Neural cell (in vitro differentiated cells): ENCODE results near the gene ABHD17A.

ENCODE experiments used
- CTCF ChIP-seq: fragments of 450-650 bp; IDR thresholded peaks from 2 replicates; pipeline ENCODE4 v1.5.1; 2014; ENCODE audit warnings: antibody characterized with exemption, mild to moderate bottlenecking, moderate library complexity; ENCODE audit not compliant: poor library complexity, severe bottlenecking
- EP300 ChIP-seq: fragments of 450-650 bp; conservative IDR thresholded peaks from 2 replicates; pipeline ENCODE4 v1.6.1; 2014; ENCODE audit warnings: antibody characterized with exemption, mild to moderate bottlenecking, moderate library complexity; ENCODE audit not compliant: poor library complexity, severe bottlenecking
- EZH2 ChIP-seq: fragments of 200-600, 300-800 bp; shearing (Covaris generic), sonication (generic); IDR thresholded peaks from 2 replicates; pipeline ENCODE4 v1.6.1; 2014; ENCODE audit warnings: antibody characterized with exemption, low read length, borderline replicate concordance, mild to moderate bottlenecking; ENCODE audit not compliant: insufficient read depth, poor library complexity, severe bottlenecking
- POLR2AphosphoS5 ChIP-seq: IDR thresholded peaks from 2 replicates; pipeline ENCODE4 v1.6.1; 2012
- RAD21 ChIP-seq: fragments of 450-650 bp; conservative IDR thresholded peaks from 2 replicates; pipeline ENCODE4 v1.6.1; 2014; ENCODE audit warnings: antibody characterized with exemption, mild to moderate bottlenecking, moderate library complexity
- SMC3 ChIP-seq: fragments of 450-650 bp; conservative IDR thresholded peaks from 2 replicates; pipeline ENCODE4 v1.6.1; 2014; ENCODE audit warnings: antibody characterized with exemption, mild to moderate bottlenecking, moderate library complexity; ENCODE audit not compliant: poor library complexity
- TF ChIP-seq, protein P1 (sequence below): IDR thresholded peaks from 2 replicates; pipeline ENCODE4 v1.6.1; 2012; ENCODE audit warnings: borderline replicate concordance

GRCh38 chr19:1913781-1914577 is 28.7 kb upstream of the ABHD17A start:
- no peak for TF ChIP-seq CTCF
- no peak for TF ChIP-seq RAD21
- TF ChIP-seq EP300, result no peak
- TF ChIP-seq, protein P1, sequence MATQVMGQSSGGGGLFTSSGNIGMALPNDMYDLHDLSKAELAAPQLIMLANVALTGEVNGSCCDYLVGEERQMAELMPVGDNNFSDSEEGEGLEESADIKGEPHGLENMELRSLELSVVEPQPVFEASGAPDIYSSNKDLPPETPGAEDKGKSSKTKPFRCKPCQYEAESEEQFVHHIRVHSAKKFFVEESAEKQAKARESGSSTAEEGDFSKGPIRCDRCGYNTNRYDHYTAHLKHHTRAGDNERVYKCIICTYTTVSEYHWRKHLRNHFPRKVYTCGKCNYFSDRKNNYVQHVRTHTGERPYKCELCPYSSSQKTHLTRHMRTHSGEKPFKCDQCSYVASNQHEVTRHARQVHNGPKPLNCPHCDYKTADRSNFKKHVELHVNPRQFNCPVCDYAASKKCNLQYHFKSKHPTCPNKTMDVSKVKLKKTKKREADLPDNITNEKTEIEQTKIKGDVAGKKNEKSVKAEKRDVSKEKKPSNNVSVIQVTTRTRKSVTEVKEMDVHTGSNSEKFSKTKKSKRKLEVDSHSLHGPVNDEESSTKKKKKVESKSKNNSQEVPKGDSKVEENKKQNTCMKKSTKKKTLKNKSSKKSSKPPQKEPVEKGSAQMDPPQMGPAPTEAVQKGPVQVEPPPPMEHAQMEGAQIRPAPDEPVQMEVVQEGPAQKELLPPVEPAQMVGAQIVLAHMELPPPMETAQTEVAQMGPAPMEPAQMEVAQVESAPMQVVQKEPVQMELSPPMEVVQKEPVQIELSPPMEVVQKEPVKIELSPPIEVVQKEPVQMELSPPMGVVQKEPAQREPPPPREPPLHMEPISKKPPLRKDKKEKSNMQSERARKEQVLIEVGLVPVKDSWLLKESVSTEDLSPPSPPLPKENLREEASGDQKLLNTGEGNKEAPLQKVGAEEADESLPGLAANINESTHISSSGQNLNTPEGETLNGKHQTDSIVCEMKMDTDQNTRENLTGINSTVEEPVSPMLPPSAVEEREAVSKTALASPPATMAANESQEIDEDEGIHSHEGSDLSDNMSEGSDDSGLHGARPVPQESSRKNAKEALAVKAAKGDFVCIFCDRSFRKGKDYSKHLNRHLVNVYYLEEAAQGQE, result no peak
- no peak for TF ChIP-seq EZH2
- no peak for TF ChIP-seq SMC3
- no peak for TF ChIP-seq POLR2AphosphoS5
